ENCODE results near the gene NDUFS5.

NDUFS5 gene

DNA sequence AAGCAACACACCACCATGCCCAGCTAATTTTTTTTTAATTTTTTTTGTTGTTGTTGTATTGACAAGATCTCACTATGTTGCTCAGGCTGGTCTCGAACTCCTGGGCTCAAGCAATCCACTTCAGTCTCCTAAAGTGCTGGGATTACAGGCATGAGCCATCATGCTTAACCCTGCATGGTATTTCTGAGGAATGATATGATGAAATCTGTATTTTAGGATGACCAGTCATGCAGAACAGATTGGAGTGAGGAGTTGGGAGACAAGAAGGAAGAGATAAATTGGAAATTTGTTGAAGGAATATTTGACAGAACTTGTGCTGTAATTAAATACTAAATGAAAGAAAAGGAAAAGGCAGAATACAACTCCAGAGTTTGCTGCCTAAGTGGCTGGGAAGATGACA is 4.7 kb upstream of the NDUFS5 start:
- no peak overlapping the region for H3K27ac ChIP-seq

DNA sequence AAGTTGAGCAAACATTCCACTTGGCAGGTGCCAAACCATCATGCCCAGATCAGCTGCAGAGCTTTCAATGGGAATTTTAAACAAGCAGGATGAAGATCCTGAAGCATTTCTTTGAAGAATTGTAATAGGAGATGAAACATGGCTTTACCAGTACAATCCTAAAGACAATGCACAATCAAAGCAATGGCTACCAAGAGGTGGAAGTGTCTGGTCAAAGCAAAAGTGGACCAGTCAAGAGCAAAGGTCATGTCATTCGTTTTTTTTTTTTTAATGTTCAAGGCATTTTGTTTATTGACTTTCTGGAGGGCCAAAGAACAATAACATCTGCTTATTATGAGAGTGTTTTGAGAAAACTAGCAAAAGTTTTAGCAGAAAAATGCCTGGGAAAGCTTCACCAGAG is 3.0 kb upstream of the NDUFS5 start:
- no peak overlapping the region for H3K27ac ChIP-seq
- no peak for TF ChIP-seq ZFX (IDR thresholded peaks at IDR 0.05; ENCODE audit: borderline replicate concordance)
- TF ChIP-seq, protein P1, sequence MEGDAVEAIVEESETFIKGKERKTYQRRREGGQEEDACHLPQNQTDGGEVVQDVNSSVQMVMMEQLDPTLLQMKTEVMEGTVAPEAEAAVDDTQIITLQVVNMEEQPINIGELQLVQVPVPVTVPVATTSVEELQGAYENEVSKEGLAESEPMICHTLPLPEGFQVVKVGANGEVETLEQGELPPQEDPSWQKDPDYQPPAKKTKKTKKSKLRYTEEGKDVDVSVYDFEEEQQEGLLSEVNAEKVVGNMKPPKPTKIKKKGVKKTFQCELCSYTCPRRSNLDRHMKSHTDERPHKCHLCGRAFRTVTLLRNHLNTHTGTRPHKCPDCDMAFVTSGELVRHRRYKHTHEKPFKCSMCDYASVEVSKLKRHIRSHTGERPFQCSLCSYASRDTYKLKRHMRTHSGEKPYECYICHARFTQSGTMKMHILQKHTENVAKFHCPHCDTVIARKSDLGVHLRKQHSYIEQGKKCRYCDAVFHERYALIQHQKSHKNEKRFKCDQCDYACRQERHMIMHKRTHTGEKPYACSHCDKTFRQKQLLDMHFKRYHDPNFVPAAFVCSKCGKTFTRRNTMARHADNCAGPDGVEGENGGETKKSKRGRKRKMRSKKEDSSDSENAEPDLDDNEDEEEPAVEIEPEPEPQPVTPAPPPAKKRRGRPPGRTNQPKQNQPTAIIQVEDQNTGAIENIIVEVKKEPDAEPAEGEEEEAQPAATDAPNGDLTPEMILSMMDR (IDR thresholded peaks at IDR 0.05), result no peak

More for the DNA sequence above, 4.7 kb upstream of the NDUFS5 start:
- TF ChIP-seq ZFX (IDR thresholded peaks at IDR 0.05; ENCODE audit: borderline replicate concordance), result no peak
- TF ChIP-seq, protein P1 (IDR thresholded peaks at IDR 0.05), result no peak

DNA sequence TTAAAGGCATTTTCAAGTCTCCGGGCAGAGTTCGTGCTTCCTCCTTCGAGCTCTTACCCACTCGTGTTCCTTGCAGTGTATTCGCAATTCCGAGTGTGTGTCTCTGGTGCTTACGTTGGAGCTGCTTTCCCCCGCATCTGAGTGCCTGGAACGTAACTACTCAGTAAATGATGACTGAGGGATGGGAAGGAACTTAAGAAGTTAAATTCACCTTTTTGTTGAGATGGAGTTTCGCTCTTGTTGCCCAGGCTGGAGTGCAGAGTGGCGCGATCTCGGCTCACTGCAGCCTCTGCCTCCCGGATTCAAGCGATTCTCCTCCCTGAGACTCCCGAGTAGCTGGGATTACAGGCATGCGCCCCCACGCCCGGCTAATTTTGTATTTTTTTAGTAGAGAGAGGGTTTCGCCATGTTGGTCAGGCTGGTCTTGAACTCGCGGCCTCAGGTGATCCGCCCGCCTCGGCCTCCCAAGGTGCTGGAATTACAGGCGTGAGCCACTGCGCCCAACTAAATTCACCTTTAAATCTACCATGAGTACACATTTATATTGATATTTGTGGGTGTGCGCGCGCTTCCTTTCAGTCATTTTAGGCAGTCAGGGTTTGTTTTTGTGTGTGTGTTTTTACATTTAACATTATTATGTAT is 837 bp downstream of the NDUFS5 start:
- TF ChIP-seq ZFX (IDR thresholded peaks at IDR 0.05; ENCODE audit: borderline replicate concordance), result no peak
- TF ChIP-seq, protein P1 (IDR thresholded peaks at IDR 0.05), result no peak
- peak overlapping the region; percentile 79 for H3K27ac ChIP-seq

DNA sequence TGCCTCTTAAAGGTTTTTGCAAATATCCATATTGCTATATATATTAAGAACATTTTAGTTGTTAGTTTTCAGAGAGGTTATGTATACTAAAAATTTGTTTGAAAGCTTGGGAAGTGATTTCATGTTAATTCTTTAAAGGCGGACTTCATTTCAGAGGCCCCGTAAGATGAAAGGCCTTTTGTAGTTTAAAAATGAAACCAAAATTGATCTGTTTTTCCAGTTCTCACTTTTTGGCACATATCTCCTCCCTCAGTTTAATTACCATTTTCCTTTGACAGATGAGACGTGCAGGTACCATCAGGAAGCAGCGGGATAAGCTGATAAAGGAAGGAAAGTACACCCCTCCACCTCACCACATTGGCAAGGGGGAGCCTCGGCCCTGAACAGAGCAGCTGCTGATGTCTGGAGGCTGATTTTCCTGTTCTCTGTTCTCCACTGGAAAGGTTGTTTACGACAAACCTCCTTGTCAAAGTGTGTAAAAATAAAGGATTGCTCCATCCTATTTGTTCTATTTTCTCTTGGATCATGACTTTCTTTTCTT is 8.0 kb downstream of the NDUFS5 start:
- H3K27ac ChIP-seq, result no peak overlapping the region
- TF ChIP-seq, protein P1 (IDR thresholded peaks at IDR 0.05), result no peak
- no peak for TF ChIP-seq ZFX (IDR thresholded peaks at IDR 0.05; ENCODE audit: borderline replicate concordance)

DNA sequence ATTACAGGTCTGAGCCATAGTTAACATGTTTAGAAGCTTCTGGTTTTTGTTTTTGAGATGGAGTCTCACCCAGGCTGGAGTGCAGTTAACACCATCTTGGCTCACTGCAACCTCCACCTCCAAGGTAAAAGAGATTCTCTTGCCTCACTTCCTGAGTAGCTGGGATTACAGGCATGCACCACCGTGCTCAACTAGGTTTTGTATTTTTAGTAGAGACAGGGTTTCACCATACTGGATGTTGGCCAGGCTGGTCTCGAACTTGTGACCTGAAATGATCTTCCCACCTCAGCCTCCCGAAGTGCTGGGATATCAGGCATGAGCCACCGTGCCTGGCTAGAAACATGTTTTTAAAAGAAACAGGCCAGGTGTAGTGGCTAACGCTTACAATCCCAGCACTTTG is 10.5 kb downstream of the NDUFS5 start:
- H3K27ac ChIP-seq, result no peak overlapping the region
- TF ChIP-seq, protein P1 (IDR thresholded peaks at IDR 0.05), result no peak
- no peak for TF ChIP-seq ZFX (IDR thresholded peaks at IDR 0.05; ENCODE audit: borderline replicate concordance)

DNA sequence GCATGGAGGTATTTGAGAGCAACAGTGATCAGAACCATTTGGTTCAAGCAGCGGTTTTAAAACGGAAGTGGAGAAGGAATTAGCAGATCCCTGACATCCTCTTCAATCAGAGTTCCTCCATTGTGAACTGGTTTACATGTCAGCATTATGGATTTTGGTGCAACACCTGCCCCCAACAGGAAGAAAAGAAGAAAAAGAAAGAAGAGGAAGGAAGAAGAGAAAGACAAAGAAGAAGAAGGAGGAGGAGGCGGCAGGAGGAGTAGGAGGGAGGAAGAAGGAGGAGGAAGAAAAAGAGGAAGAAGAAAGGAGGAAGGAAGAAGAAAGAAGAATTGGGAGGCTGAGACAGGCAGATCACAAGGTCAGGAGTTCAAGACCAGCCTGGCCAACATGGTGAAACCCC is 17.4 kb downstream of the NDUFS5 start:
- TF ChIP-seq ZFX (IDR thresholded peaks at IDR 0.05; ENCODE audit: borderline replicate concordance), result no peak
- H3K27ac ChIP-seq, result no peak overlapping the region

DNA sequence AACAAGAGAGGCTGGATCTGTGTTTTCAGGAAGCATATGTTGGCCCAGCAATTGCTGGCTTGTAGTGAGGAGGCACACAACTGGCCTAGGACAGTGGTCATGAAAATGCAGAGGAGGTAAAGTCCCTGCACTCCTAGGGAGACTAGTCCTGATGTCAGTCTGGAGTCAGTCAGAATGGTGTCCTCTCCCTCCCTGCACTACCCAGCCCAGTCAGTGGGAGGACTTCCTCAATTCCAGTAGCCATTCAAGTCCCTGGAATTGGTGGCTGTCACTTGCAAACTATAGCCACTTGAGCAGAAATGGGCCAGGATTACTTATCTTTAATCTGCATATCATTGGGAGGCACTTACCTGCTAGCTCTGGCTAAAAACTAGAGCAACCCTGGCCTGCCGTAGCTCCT is 18.6 kb downstream of the NDUFS5 start:
- no peak overlapping the region for H3K27ac ChIP-seq
- TF ChIP-seq ZFX (IDR thresholded peaks at IDR 0.05; ENCODE audit: borderline replicate concordance), result no peak
- TF ChIP-seq, protein P1 (IDR thresholded peaks at IDR 0.05), result no peak
